ENCODE results near the gene DKC1. TPM values are rescaled to one million over a fixed set of nuclear protein-coding genes. Genes with fewer than 3 reads are reported as not detected.

The DKC1 gene
- total RNA-seq, 1 donor from 2014 or later = 28.5 TPM

- Mint-ChIP-seq H3K4me3 (ENCODE audit: unreplicated experiment) (no peak overlapping the region), H3K27me3 (ENCODE audit: unreplicated experiment) (peaks cover 2% of the 10 kb centered on the region), H3K36me3 (ENCODE audit: low read depth, unreplicated experiment) (no peaks in the 10 kb centered on the region), H3K4me1 (ENCODE audit: unreplicated experiment) (peaks cover 5% of the 10 kb centered on the region), H3K27ac (ENCODE audit: unreplicated experiment) (no peak overlapping the region), H3K9me3 (ENCODE audit: unreplicated experiment) (no peaks in the 10 kb centered on the region)
- TF ChIP-seq CTCF (IDR thresholded peaks at IDR 0.05; ENCODE audit: unreplicated experiment) = no peak
- DNase-seq (ENCODE audit: low spot score) = no peak
These were observed 12.8 kb upstream of the DKC1 start for GRCh38 chrX:154749856-154750255.

GRCh38 chrX:154750301-154751202, 12.1 kb upstream of the DKC1 start, which contains the start of gene GAB3:
TSS of gene GAB3 (minus strand) at chrX:154751077. CDS start at chrX:154751025, 52 bp downstream.
- no peak for TF ChIP-seq CTCF (IDR thresholded peaks at IDR 0.05; ENCODE audit: unreplicated experiment)

GRCh38 chrX:154751203-154751668, 11.4 kb upstream of the DKC1 start:
- H3K9me3 Mint-ChIP-seq (ENCODE audit: unreplicated experiment) = no peaks in the 10 kb centered on the region
- H3K27ac Mint-ChIP-seq (ENCODE audit: unreplicated experiment) = no peak overlapping the region
- peaks cover 2% of the 10 kb centered on the region for H3K27me3 Mint-ChIP-seq (ENCODE audit: unreplicated experiment)
- H3K36me3 Mint-ChIP-seq (ENCODE audit: low read depth, unreplicated experiment) = no peaks in the 10 kb centered on the region
- no peak for TF ChIP-seq CTCF (IDR thresholded peaks at IDR 0.05; ENCODE audit: unreplicated experiment)
- H3K4me3 Mint-ChIP-seq (ENCODE audit: unreplicated experiment) = peak overlapping the region; percentile 81
- H3K4me1 Mint-ChIP-seq (ENCODE audit: unreplicated experiment) = peaks cover 5% of the 10 kb centered on the region
- no peak for DNase-seq (ENCODE audit: low spot score)

More at GRCh38 chrX:154750301-154751202, 12.1 kb upstream of the DKC1 start, which contains the start of gene GAB3:
- no peak within 1 kb of the TSS for H3K27ac Mint-ChIP-seq (ENCODE audit: unreplicated experiment)
- H3K4me1 Mint-ChIP-seq (ENCODE audit: unreplicated experiment) = peaks cover 5% of the 10 kb centered on the region
- H3K36me3 Mint-ChIP-seq (ENCODE audit: low read depth, unreplicated experiment) = no peaks in the 10 kb centered on the region
- no peaks in the 10 kb centered on the region for H3K9me3 Mint-ChIP-seq (ENCODE audit: unreplicated experiment)
- H3K27me3 Mint-ChIP-seq (ENCODE audit: unreplicated experiment) = peaks cover 2% of the 10 kb centered on the region
- DNase-seq (ENCODE audit: low spot score) = peak; percentile 23
- H3K4me3 Mint-ChIP-seq (ENCODE audit: unreplicated experiment) = peak within 1 kb of the TSS; percentile 81

- H3K9me3 Mint-ChIP-seq (ENCODE audit: unreplicated experiment) = no peaks in the 10 kb centered on the region
- DNase-seq (ENCODE audit: low spot score) = no peak
- H3K27ac Mint-ChIP-seq (ENCODE audit: unreplicated experiment) = no peak overlapping the region
- no peaks in the 10 kb centered on the region for H3K36me3 Mint-ChIP-seq (ENCODE audit: low read depth, unreplicated experiment)
- no peak for TF ChIP-seq CTCF (IDR thresholded peaks at IDR 0.05; ENCODE audit: unreplicated experiment)
- H3K4me1 Mint-ChIP-seq (ENCODE audit: unreplicated experiment) = peaks cover 5% of the 10 kb centered on the region
- peak overlapping the region; percentile 81 for H3K4me3 Mint-ChIP-seq (ENCODE audit: unreplicated experiment)
- peaks cover 2% of the 10 kb centered on the region for H3K27me3 Mint-ChIP-seq (ENCODE audit: unreplicated experiment)
These were observed 10.9 kb upstream of the DKC1 start for GRCh38 chrX:154751669-154752271.
